Lower lobe of right lung (tissue), 2 donors: ENCODE measurements around the gene SNRK. TPM values are rescaled to one million over a fixed set of nuclear protein-coding genes. Genes with fewer than 3 reads are reported as not detected.

ENCODE experiments used
- ATAC-seq, 2 donors: fragments of 200-7000 bp; cut with Tn5 transposase; one replicate each; pipeline ENCODE4 v1.9.1; 2020 to 2022; ENCODE audit warnings: mild to moderate bottlenecking in 2 of 2, moderate library complexity in 2 of 2
- DNase-seq: peaks from one replicate; pipeline ENCODE4 v3.0.0-alpha.2; 2020
- H3K27ac ChIP-seq: fragments of 200-600 bp; one replicate; pipeline ENCODE4 v1.8.0; 2022
- H3K27me3 ChIP-seq: fragments of 200-600 bp; one replicate; pipeline ENCODE4 v1.8.0; 2022; ENCODE audit warnings: low read depth
- H3K36me3 ChIP-seq: fragments of 200-600 bp; one replicate; pipeline ENCODE4 v1.8.0; 2022; ENCODE audit warnings: mild to moderate bottlenecking
- H3K4me1 ChIP-seq: fragments of 200-600 bp; one replicate; pipeline ENCODE4 v1.8.0; 2022
- H3K4me3 ChIP-seq: fragments of 200-600 bp; one replicate; pipeline ENCODE4 v1.8.0; 2022; ENCODE audit warnings: mild to moderate bottlenecking
- H3K9me3 ChIP-seq: fragments of 200-600 bp; one replicate; pipeline ENCODE4 v1.8.0; 2022
- intact Hi-C: fragments of 100-400 bp; cut with DNase I; formaldehyde crosslinking; loops from one replicate; pipeline ENCODE4 v1.11.0; 2022
- total RNA-seq: library from RNA; stranded (reverse); fragmentation: NEBNext Ultra II Directional; extraction: Animal tissue kit (Norgen Biotek cat#: 25700); gene quantifications from one replicate; pipeline ENCODE4 v1.2.1, GENCODE V29; 2021
- TF ChIP-seq, protein P1 (sequence below): fragments of 200-600 bp; IDR thresholded peaks from one replicate; pipeline ENCODE4 v1.8.0; 2022; ENCODE audit warnings: antibody characterized with exemption, mild to moderate bottlenecking
- donor health status: DM: no; HTN: yes; CAD: no; lungs with severe emphysema.

The SNRK gene
- total RNA-seq, 1 donor from 2014 or later = 55.1 TPM

GRCh38 chr3:43270078-43270477, 16.3 kb upstream of the SNRK start:
- ATAC-seq = no peak
- TF ChIP-seq, protein P1, sequence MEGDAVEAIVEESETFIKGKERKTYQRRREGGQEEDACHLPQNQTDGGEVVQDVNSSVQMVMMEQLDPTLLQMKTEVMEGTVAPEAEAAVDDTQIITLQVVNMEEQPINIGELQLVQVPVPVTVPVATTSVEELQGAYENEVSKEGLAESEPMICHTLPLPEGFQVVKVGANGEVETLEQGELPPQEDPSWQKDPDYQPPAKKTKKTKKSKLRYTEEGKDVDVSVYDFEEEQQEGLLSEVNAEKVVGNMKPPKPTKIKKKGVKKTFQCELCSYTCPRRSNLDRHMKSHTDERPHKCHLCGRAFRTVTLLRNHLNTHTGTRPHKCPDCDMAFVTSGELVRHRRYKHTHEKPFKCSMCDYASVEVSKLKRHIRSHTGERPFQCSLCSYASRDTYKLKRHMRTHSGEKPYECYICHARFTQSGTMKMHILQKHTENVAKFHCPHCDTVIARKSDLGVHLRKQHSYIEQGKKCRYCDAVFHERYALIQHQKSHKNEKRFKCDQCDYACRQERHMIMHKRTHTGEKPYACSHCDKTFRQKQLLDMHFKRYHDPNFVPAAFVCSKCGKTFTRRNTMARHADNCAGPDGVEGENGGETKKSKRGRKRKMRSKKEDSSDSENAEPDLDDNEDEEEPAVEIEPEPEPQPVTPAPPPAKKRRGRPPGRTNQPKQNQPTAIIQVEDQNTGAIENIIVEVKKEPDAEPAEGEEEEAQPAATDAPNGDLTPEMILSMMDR = no peak
- DNase-seq = no peak
- Histone ChIP-seq H3K27ac (no peak overlapping the region), H3K4me3 (no peak overlapping the region), H3K27me3 (no peaks in the 10 kb centered on the region), H3K9me3 (no peaks in the 10 kb centered on the region), H3K4me1 (no peaks in the 10 kb centered on the region), H3K36me3 (no peaks in the 10 kb centered on the region)
- intact Hi-C loops = no loop called here

DNA sequence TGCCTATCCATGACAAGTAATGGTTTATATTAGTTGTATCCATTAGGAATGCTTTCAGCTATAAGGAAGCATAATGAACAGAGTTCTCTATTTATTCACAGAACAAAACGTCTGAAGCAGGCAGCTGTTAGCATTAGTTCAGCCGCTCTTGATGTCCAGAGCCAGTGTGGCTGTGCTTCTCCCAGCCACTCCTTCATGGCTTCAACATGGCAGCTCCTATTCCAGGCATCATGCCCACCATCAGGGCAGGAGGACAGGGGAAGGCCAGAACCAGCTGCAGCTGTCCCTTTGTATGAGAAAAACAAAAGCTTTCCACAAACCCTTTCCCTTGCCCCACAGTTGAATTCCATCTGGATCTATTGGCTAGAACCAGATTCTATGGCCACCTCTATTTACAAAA, 12.9 kb upstream of the SNRK start:
- Histone ChIP-seq H3K4me1 (no peaks in the 10 kb centered on the region), H3K36me3 (no peaks in the 10 kb centered on the region), H3K27me3 (no peaks in the 10 kb centered on the region), H3K9me3 (no peaks in the 10 kb centered on the region), H3K27ac (no peak overlapping the region), H3K4me3 (no peak overlapping the region)
- ATAC-seq (no peak), DNase-seq (no peak)
- TF ChIP-seq, protein P1 = no peak
- intact Hi-C loops = no loop called here

DNA sequence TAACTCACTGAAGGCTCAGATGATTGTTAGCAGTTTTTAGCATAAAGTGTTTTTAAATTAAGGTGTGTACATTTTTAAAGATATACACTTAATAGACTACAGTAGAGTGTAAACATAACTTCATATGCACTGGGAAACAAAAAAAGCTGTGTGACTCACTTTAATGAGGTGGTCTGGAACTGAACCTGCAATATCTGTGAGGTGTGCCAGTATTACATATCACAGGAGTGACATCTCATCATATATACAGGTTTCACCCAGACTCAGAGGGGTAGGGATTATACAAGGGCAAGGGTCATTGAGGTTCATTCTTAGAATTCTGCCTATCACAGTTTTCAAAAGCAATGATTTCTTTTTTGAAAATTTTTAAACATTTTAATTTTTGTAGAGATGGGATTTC, 7.3 kb upstream of the SNRK start:
- Histone ChIP-seq H3K4me3 (no peak overlapping the region), H3K27me3 (no peaks in the 10 kb centered on the region), H3K9me3 (no peaks in the 10 kb centered on the region), H3K36me3 (no peaks in the 10 kb centered on the region), H3K27ac (no peak overlapping the region), H3K4me1 (no peaks in the 10 kb centered on the region)
- no peak for ATAC-seq
- intact Hi-C loops = no loop called here
- DNase-seq = no peak
- TF ChIP-seq, protein P1 = no peak

- H3K9me3 ChIP-seq = no peaks in the 10 kb centered on the region
- H3K36me3 ChIP-seq = no peaks in the 10 kb centered on the region
- DNase-seq (no peak), ATAC-seq (no peak)
- H3K4me1 ChIP-seq = no peaks in the 10 kb centered on the region
- TF ChIP-seq, protein P1 = no peak
- no peak overlapping the region for H3K27ac ChIP-seq
- intact Hi-C loops = no loop called here
- no peaks in the 10 kb centered on the region for H3K27me3 ChIP-seq
- H3K4me3 ChIP-seq = no peak overlapping the region
Observed at GRCh38 chr3:43279532-43279931, 6.8 kb upstream of the SNRK start.

DNA sequence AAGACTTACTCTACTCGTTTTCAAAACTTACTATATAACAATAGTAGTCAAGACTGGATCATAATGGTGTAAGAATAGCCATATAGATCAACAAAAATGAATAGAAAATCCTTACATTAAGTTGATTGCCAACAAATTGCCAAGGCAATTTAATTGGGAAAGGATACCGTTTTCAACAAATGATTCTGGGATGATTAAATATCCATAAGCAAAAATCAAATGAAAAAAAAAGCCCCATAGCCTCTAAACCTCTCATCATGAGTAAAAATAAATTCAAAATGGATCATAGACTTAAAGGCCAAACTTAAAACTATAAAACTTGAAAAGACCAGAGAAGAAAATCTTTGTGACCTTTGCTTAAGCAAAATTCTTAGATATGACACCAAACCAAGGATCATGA, 5.3 kb upstream of the SNRK start:
- Histone ChIP-seq H3K9me3 (no peaks in the 10 kb centered on the region), H3K27me3 (no peaks in the 10 kb centered on the region), H3K4me1 (peaks cover 5% of the 10 kb centered on the region), H3K36me3 (no peaks in the 10 kb centered on the region), H3K27ac (no peak overlapping the region), H3K4me3 (no peak overlapping the region)
- intact Hi-C loops = loop anchor here (10.0 kb wide), 1 partner anchor 106 kb away; no protein-coding TSS in a partner anchor
- TF ChIP-seq, protein P1 = no peak
- DNase-seq = no peak
- ATAC-seq = no peak

DNA sequence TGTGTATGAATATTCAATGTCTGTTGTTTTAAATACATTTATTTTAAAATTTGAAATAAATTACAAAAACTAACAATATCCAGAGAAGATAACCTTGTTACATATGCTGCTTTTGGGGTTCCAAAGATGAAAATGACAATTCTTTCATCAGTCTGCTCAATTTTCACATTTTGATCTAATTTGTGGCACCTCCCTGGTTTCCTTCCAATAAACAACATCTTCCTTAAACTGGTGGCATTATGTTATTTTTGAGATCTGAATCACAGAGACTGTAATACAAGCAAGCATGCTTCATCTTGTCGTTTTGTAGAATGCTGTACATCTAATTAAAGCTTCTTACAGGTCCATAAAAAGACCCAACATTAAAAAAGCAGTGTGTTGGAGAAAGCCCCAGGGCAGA, 2.2 kb upstream of the SNRK start:
- intact Hi-C loops = loop anchor here (10.0 kb wide), 1 partner anchor 109 kb away; no protein-coding TSS in a partner anchor
- H3K4me3 ChIP-seq = no peak overlapping the region
- DNase-seq = no peak
- H3K4me1 ChIP-seq = peaks cover 21% of the 10 kb centered on the region
- no peak for ATAC-seq
- no peaks in the 10 kb centered on the region for H3K27me3 ChIP-seq
- no peaks in the 10 kb centered on the region for H3K36me3 ChIP-seq
- TF ChIP-seq, protein P1 = no peak
- no peak overlapping the region for H3K27ac ChIP-seq
- H3K9me3 ChIP-seq = no peaks in the 10 kb centered on the region
